Erythroblast (primary cell): ENCODE results near the gene ATP6V1B1.

Experiments used
- GATA1 ChIP-seq: IDR thresholded peaks from 2 replicates; pipeline ENCODE4 v1.6.1; 2011; ENCODE audit warnings: low read depth, mild to moderate bottlenecking, control low read depth, low read length, moderate library complexity
- POLR2A ChIP-seq: IDR thresholded peaks from 2 replicates; pipeline ENCODE4 v1.6.1; 2011; ENCODE audit warnings: mild to moderate bottlenecking, low read length

DNA sequence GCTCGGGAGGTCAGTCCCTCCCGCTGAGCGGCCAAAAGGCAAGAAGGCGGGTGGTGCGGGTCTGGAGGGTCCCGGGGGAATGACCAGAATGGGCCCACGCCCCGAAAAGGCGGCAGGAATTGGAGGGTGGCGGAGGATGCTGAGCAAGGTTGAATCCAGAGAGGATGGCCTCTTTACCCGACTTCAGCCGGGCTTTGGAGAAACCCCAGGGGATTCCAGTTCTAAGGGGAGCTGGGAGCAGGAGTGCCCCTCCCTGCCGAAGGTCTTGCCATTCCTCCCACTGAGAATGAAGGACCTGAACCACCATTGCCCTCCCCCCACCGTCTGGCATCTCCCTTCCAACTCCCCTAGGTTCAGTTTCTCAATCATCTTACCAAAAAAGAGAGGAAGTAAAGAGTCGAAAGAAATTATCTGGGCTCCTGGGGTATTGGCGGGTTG, 38.9 kb upstream of the ATP6V1B1 start:
- TF ChIP-seq POLR2A (no peak), GATA1 (no peak)
